ENCODE data around the gene ARHGAP31.

GRCh38 chr3:119293871-119294695 lies at the start of gene ARHGAP31:
- no peak for TF ChIP-seq POLR2A (IDR thresholded peaks at IDR 0.05; ENCODE audit: control extremely low read depth in 1 of 2, low read depth in 2 of 2, low read length in 2 of 2)
- TF ChIP-seq CTCF (IDR thresholded peaks at IDR 0.05; ENCODE audit: control extremely low read depth in 1 of 3, insufficient read depth in 1 of 3, low read depth in 1 of 3, low read length in 3 of 3) = no peak
- TF ChIP-seq SAP30 (IDR thresholded peaks at IDR 0.05; ENCODE audit: insufficient read depth, insufficient replicate concordance, low read length) = peak; percentile 61
- TF ChIP-seq ATF3 (IDR thresholded peaks at IDR 0.05; ENCODE audit: insufficient read depth, low read depth, low read length) = no peak
- TF ChIP-seq EZH2 (IDR thresholded peaks at IDR 0.05; ENCODE audit: low read depth, low read length, severe bottlenecking) = peak; percentile 64
- TF ChIP-seq TCF12 (IDR thresholded peaks at IDR 0.05; ENCODE audit: low read depth, low read length) = no peak
- TF ChIP-seq SP1 (IDR thresholded peaks at IDR 0.05; ENCODE audit: low read depth, low read length) = no peak
- TF ChIP-seq BACH1 (IDR thresholded peaks at IDR 0.05; ENCODE audit: low read length) = no peak
- TF ChIP-seq CHD2 (IDR thresholded peaks at IDR 0.05; ENCODE audit: low read length) = no peak

All from H1 (cell line).